GM21723 (cell line): ENCODE measurements around the gene TRPC5OS.

Source experiments
- ATAC-seq: cut with Tn5 transposase; IDR thresholded peaks from one replicate; pipeline ENCODE4 v1.9.1; 2021; ENCODE audit warnings: mild to moderate bottlenecking, moderate library complexity; ENCODE audit not compliant: unreplicated experiment

TRPC5OS gene

GRCh38 chrX:111875881-111876280, at the start of gene TRPC5OS:
TSS of gene TRPC5OS (plus strand) at chrX:111876181. CDS start at chrX:111901850, 25,669 bp downstream.
- ATAC-seq: no peak

- no peak for ATAC-seq
Measured at GRCh38 chrX:111829345-111829744, 46.6 kb upstream of the TRPC5OS start.

- ATAC-seq: no peak
Measured at GRCh38 chrX:111830571-111830970, 45.4 kb upstream of the TRPC5OS start.

GRCh38 chrX:111831343-111831742, 44.6 kb upstream of the TRPC5OS start:
- no peak for ATAC-seq

DNA sequence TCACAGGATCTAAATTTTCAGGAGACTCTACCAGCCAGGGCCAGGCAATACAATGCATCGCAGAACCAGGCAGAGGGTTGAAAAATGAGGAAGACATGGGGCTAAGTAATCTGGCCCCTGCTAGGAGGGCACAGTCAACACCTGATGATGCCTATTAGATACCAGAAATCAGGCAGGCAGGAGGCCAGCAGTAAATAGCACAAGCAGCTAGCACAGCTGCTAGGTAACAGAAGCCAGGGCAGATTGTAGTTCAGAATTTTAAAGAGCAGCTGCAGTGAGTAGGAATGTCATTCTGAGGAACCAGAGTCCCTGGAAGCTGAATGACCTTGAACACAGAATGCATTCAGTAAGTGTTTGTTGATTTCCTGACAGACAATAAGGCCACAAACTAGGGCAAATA, 38.8 kb upstream of the TRPC5OS start:
- no peak for ATAC-seq

- ATAC-seq: no peak
Measured at GRCh38 chrX:111847491-111848133, 28.4 kb upstream of the TRPC5OS start.

DNA sequence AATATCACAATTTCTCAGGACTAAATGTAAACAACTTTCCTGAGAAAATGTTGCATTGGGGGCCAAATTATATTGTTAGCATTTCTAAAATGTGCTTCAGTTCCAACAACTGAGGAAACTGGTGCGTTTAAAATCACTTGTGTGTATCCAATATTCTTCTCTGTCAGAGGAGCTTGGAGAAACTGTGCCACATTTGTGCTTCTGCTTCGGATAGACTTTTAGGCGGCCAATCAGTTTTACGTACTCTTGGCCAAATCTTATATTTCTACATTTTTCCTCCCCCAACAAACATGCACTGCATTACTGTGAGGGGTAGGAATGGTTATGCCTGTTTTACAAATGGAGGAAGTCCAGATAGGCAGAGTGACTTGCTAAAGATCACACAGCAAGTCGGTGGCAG, 27.4 kb upstream of the TRPC5OS start:
- ATAC-seq: no peak

- ATAC-seq: no peak
Measured at GRCh38 chrX:111850975-111851374, 25.0 kb upstream of the TRPC5OS start.

- no peak for ATAC-seq
Measured at GRCh38 chrX:111854556-111855490, 21.2 kb upstream of the TRPC5OS start.

DNA sequence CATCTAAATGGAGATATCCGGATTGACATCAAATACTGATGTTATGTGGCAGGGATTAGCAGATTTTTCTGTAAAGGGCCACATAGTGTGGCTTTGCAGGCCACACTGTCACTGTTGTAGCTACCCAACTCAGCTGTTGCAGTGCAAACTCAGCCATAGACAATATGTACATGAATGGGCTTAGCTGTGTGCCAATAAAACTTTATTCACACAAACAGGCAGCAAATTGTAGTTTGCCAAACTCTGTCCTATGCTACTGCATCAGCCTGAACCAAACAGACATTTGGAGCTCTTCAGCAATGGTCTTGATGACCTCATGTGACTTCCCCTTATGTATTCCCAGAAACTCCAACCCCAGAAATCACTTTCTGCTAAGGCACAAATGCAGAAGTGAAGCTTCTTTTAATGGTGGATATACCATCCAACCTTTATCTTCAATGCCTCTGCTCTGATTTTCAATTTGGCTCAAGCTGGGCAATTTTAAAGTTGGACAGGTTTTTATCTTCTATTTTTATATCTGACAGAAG, 18.4 kb upstream of the TRPC5OS start:
- no peak for ATAC-seq

- no peak for ATAC-seq
Measured at GRCh38 chrX:111861605-111862004, 14.4 kb upstream of the TRPC5OS start.

DNA sequence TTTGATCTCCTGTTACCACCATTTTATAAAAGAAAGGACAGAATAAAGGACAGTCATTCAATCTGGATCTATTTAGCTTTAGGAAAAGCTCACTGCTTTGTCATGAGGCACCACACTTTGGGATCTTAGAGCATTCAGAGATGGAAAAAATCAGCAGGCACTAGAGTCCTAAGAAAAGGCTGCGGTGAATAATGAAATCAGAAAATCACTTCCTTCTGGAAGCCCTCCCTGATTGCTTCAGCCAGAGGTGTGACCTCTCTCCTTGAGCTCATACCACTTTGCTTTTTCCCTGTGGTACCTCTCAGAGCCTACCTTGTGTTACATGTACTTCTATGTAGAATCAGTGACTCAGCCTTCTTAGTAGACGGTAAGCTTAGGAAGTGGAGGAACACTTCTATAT, 8.7 kb upstream of the TRPC5OS start:
- no peak for ATAC-seq

- peak; percentile 68 for ATAC-seq
Measured at GRCh38 chrX:111868726-111869638, 7.0 kb upstream of the TRPC5OS start.

DNA sequence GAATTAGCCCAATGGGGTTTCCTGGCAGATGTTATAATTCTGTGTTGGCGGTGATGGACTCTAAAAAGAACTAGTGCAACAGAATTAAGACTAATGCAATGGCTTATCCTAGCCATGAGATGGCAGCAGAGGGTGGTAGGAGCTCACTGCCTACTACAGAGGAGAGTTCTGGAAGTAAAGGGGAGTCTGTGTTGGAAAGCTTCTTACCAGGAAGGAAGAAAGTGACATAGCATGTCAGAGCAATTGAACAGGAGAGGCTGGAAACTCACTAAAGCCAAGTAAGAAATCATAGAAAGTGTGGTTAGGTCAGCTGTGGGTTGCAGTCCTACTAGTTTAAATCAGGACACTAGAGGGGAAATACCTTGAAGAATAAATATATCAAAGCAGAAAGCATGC, 6.3 kb upstream of the TRPC5OS start:
- ATAC-seq: peak; percentile 78

- no peak for ATAC-seq
Measured at GRCh38 chrX:111874241-111874640, 1.7 kb upstream of the TRPC5OS start.

- peak; percentile 67 for ATAC-seq
Measured at GRCh38 chrX:111876646-111877045, 665 bp downstream of the TRPC5OS start.

- no peak for ATAC-seq
Measured at GRCh38 chrX:111877681-111878080, 1.7 kb downstream of the TRPC5OS start.

DNA sequence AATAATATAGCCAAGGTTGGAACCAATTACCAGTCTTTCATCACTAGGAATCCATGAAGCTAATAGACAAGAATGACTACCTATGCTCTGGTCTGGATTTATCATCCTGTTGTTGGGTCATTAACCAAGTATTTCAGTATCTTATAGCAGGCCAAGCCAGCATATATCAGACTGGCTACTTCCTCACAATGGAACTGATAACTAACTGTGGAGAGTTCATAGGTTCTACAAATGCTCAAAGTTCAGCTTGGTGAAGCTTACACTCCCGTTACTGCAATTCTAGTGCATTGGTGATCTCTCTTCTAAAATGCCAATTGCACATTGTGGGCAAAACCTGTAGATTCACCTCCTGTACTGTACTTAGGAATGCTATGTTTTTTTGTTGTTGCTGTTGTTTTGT, 4.8 kb downstream of the TRPC5OS start:
- ATAC-seq: no peak

- ATAC-seq: no peak
Measured at GRCh38 chrX:111881715-111882114, 5.7 kb downstream of the TRPC5OS start.

DNA sequence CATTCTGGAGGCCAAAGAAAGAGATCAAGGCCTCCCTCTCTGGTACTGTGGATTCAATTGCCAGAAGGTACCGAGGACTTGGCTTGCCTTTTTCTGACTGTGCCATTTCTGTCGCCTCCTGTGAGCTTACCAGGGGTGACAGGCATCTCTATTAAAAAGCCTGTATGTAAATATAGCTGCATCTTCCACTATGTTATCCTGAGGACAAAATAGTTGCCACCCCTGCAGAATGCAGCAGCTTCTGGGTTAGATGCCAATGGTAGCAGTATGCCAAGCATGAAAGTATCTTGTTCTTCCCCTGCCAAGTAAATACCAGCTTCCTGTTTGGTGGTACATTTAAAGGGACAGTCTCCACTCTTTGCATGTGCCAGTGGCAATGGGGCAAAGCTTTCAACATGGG, 10.7 kb downstream of the TRPC5OS start:
- ATAC-seq: no peak

DNA sequence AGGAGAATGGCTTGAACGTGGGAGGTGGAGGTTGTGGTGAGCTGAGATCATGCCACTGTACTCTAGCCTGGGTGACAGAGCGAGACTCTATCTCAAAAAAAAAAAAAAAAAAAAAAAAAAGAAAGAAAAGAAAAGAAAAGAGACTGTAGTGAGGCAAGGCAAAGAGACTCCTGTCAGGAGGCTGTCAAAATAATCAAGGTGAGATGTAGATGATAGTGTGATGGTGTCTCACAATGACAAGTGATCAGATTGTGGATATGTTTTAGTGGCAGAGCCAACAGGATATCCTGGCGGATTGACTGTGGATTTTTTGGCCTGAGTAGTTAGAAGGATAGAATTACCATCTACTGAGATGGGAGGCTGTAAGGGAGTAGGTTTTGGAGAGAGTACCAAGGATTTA, 12.6 kb downstream of the TRPC5OS start:
- no peak for ATAC-seq
